HEK293 (cell line): ENCODE results near the gene TPO.

Experiments used
- CTCF ChIA-PET: fragments of 350-600 bp; formaldehyde crosslinking; extraction: SDS; loops from one replicate; lab custom pipeline; 2021; ENCODE audit warnings: antibody characterized with exemption; lab: Yijun Ruan, JAX
- POLR2A ChIA-PET: fragments of 300-600 bp; formaldehyde crosslinking; extraction: SDS; loops from one replicate; lab custom pipeline; 2020; ENCODE audit warnings: antibody characterized with exemption, inconsistent platforms; lab: Yijun Ruan, JAX
- H3K27ac ChIP-seq: fragments of 200-500 bp; sonication (Bioruptor generic); 2 replicates; pipeline ENCODE4 v1.5.1; 2014; ENCODE audit warnings: low read depth, low read length, control low read depth, inconsistent platforms; ENCODE audit errors: extremely low read depth
- H3K36me3 ChIP-seq, 2 experiments: fragments of 200-500 bp in 1 of 2; sonication (Bioruptor generic) in 1 of 2; 1 replicate in 1 of 2; 2 replicates in 1 of 2; pipeline ENCODE4 v1.5.1; 2014 to 2017; ENCODE audit warnings: inconsistent platforms in 2 of 2, low read length in 2 of 2; ENCODE audit not compliant: control insufficient read depth in 2 of 2, insufficient read depth in 1 of 2
- H3K4me1 ChIP-seq: fragments of 200-500 bp; sonication (Bioruptor generic); 2 replicates; pipeline ENCODE4 v1.5.1; 2014; ENCODE audit warnings: mild to moderate bottlenecking, low read length, inconsistent platforms; ENCODE audit not compliant: control insufficient read depth, insufficient read depth
- H3K4me3 ChIP-seq: 2 replicates; pipeline ENCODE4 v1.5.1; 2011; ENCODE audit warnings: low read depth, mild to moderate bottlenecking, control low read depth, low read length, moderate library complexity
- H3K9me3 ChIP-seq: fragments of 200-500 bp; sonication (Bioruptor generic); 2 replicates; pipeline ENCODE4 v1.5.1; 2014; ENCODE audit warnings: low read depth, low read length, inconsistent platforms; ENCODE audit not compliant: control insufficient read depth, insufficient read depth
- BCL11B ChIP-seq: fragments of 450-650 bp; formaldehyde crosslinking; IDR thresholded peaks from 2 replicates; pipeline ENCODE4 v1.5.1; 2016; ENCODE audit warnings: low read depth, missing biosample characterization, missing genetic modification characterization
- BCL6B ChIP-seq: fragments of 450-650 bp; formaldehyde crosslinking; IDR thresholded peaks from 2 replicates; pipeline ENCODE4 v1.5.1; 2017; ENCODE audit warnings: missing biosample characterization, missing genetic modification characterization
- ELK4 ChIP-seq: IDR thresholded peaks from 2 replicates; pipeline ENCODE4 v1.6.1; 2011; ENCODE audit warnings: mild to moderate bottlenecking, low read depth, low read length, borderline replicate concordance
- GLI2 ChIP-seq: fragments of 450-650 bp; formaldehyde crosslinking; IDR thresholded peaks from 2 replicates; pipeline ENCODE4; 2017; ENCODE audit warnings: missing biosample characterization, missing genetic modification characterization, low read depth, borderline replicate concordance
- YY2 ChIP-seq: fragments of 450-650 bp; formaldehyde crosslinking; IDR thresholded peaks from 2 replicates; pipeline ENCODE4 v1.5.1; 2016; ENCODE audit warnings: missing biosample characterization, missing genetic modification characterization
- ZBTB21 ChIP-seq: fragments of 450-650 bp; formaldehyde crosslinking; IDR thresholded peaks from 2 replicates; pipeline ENCODE4 v1.5.1; 2017; ENCODE audit warnings: missing biosample characterization, missing genetic modification characterization
- ZBTB44 ChIP-seq: fragments of 450-650 bp; IDR thresholded peaks from 2 replicates; pipeline ENCODE4 v1.5.1; 2018; ENCODE audit warnings: missing biosample characterization, mild to moderate bottlenecking, missing genetic modification characterization
- ZNF10 ChIP-seq: fragments of 450-650 bp; formaldehyde crosslinking; IDR thresholded peaks from 2 replicates; pipeline ENCODE4 v1.5.1; 2017; ENCODE audit warnings: missing biosample characterization, missing genetic modification characterization
- ZNF121 ChIP-seq: fragments of 450-650 bp; formaldehyde crosslinking; IDR thresholded peaks from 2 replicates; pipeline ENCODE4 v1.5.1; 2016; ENCODE audit warnings: missing biosample characterization, missing genetic modification characterization
- ZNF138 ChIP-seq: fragments of 450-650 bp; formaldehyde crosslinking; IDR thresholded peaks from 2 replicates; pipeline ENCODE4 v1.5.1; 2016; ENCODE audit warnings: missing biosample characterization, missing genetic modification characterization, borderline replicate concordance
- ZNF155 ChIP-seq: fragments of 450-650 bp; formaldehyde crosslinking; IDR thresholded peaks from 2 replicates; pipeline ENCODE4 v1.5.1; 2016; ENCODE audit warnings: missing biosample characterization, missing genetic modification characterization
- ZNF18 ChIP-seq: fragments of 450-650 bp; formaldehyde crosslinking; IDR thresholded peaks from 2 replicates; pipeline ENCODE4 v1.5.1; 2016; ENCODE audit warnings: missing biosample characterization, missing genetic modification characterization
- ZNF404 ChIP-seq: fragments of 450-650 bp; formaldehyde crosslinking; IDR thresholded peaks from 2 replicates; pipeline ENCODE4 v1.5.1; 2017; ENCODE audit warnings: missing biosample characterization, missing genetic modification characterization
- ZNF423 ChIP-seq: fragments of 450-650 bp; formaldehyde crosslinking; IDR thresholded peaks from 2 replicates; pipeline ENCODE4 v1.5.1; 2016; ENCODE audit warnings: missing biosample characterization, missing genetic modification characterization
- ZNF426 ChIP-seq: fragments of 450-650 bp; formaldehyde crosslinking; IDR thresholded peaks from 2 replicates; pipeline ENCODE4 v1.5.1; 2017; ENCODE audit warnings: missing biosample characterization, missing genetic modification characterization, mild to moderate bottlenecking, inconsistent platforms, moderate library complexity
- ZNF544 ChIP-seq: fragments of 450-650 bp; formaldehyde crosslinking; IDR thresholded peaks from 2 replicates; pipeline ENCODE4 v1.5.0; 2017; ENCODE audit warnings: missing biosample characterization, missing genetic modification characterization
- ZNF555 ChIP-seq: fragments of 450-650 bp; formaldehyde crosslinking; conservative IDR thresholded peaks from 2 replicates; pipeline ENCODE4 v1.5.1; 2017; ENCODE audit warnings: missing biosample characterization, mild to moderate bottlenecking, missing genetic modification characterization, inconsistent platforms
- ZNF560 ChIP-seq: fragments of 450-650 bp; formaldehyde crosslinking; IDR thresholded peaks from 2 replicates; pipeline ENCODE4 v1.5.1; 2017; ENCODE audit warnings: missing biosample characterization, missing genetic modification characterization, borderline replicate concordance
- ZNF707 ChIP-seq: fragments of 450-650 bp; formaldehyde crosslinking; IDR thresholded peaks from 2 replicates; pipeline ENCODE4 v1.5.1; 2016; ENCODE audit warnings: missing biosample characterization, missing genetic modification characterization
- ZNF785 ChIP-seq: fragments of 450-650 bp; formaldehyde crosslinking; IDR thresholded peaks from 2 replicates; pipeline ENCODE4 v1.5.1; 2016; ENCODE audit warnings: missing biosample characterization, missing genetic modification characterization
- ZSCAN23 ChIP-seq: fragments of 450-650 bp; formaldehyde crosslinking; IDR thresholded peaks from 2 replicates; pipeline ENCODE4 v1.5.1; 2016; ENCODE audit warnings: missing biosample characterization, missing genetic modification characterization
- ZSCAN30 ChIP-seq: fragments of 450-650 bp; IDR thresholded peaks from 2 replicates; pipeline ENCODE4 v1.5.1; 2018; ENCODE audit warnings: missing biosample characterization, mild to moderate bottlenecking, missing genetic modification characterization, moderate library complexity
- TF ChIP-seq, protein P1 (sequence below): fragments of 450-650 bp; formaldehyde crosslinking; IDR thresholded peaks from 2 replicates; pipeline ENCODE4 v1.5.1; 2016; ENCODE audit warnings: missing biosample characterization, missing genetic modification characterization
- TF ChIP-seq, protein P2 (sequence below): fragments of 450-650 bp; formaldehyde crosslinking; IDR thresholded peaks from 2 replicates; pipeline ENCODE4 v1.5.1; 2016; ENCODE audit warnings: missing biosample characterization, missing genetic modification characterization
- TF ChIP-seq, protein P3 (sequence below): fragments of 450-650 bp; formaldehyde crosslinking; IDR thresholded peaks from 2 replicates; pipeline ENCODE4 v1.5.1; 2016; ENCODE audit warnings: missing biosample characterization, missing genetic modification characterization

Gene TPO

DNA sequence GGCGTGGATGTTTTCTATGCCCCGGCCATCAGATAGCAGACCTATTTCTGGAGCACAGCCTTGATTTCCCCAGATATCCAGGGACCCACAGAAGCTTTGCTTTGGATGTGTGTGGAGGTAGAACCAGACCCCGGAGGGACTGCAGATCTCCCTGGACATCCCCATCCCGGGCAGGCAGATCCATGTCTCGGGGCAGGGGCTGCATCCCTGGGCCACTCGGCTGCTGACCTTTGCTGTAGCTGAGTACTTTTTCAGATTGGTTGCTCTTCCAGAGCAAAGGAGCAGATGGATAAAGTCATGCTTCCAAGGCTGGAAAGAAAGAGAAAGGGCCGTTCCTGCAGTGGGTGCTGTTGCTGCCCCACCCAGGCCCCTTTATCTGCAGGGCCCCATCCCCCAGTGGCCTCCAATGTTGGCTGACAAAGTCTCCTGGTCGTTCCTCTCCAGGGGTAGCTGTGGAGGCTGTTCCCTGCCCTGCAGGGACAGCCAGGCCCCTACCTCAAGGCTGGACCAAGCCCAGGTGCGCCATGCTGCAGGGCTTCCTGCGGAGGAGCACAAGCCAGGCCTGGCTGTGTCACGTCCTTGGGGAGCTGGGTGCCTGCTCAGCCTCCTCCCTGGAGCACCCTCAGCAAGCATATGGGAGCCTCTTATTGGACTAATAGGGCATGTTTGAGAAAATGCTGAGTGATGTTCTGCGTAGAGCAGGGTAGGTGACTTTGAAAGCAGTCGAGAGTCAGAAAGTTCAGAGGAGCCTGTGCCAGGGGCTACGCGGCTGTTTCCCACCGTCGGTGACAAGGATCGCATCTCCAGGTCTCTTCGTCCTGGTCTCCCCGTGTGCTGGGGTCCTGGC is 68.4 kb downstream of the TPO start:
- ChIA-PET CTCF (no interaction called here), POLR2A (no interaction called here)
- TF ChIP-seq ELK4, result no peak
- no peak for TF ChIP-seq ZBTB44 (tag by site-specific recombination)
- no peak for TF ChIP-seq ZNF555 (tag by site-specific recombination)
- no peak for TF ChIP-seq ZNF10 (tag by site-specific recombination)
- no peak for TF ChIP-seq ZNF707
- no peak for TF ChIP-seq ZNF426 (tag by site-specific recombination)
- no peak for TF ChIP-seq ZNF404 (tag by site-specific recombination)
- no peak for TF ChIP-seq ZNF18 (tag by site-specific recombination)
- TF ChIP-seq BCL6B, result no peak
- TF ChIP-seq ZNF544 (tag by site-specific recombination), result no peak
- no peak for TF ChIP-seq ZBTB21
- TF ChIP-seq ZSCAN23 (tag by site-specific recombination), result no peak
- TF ChIP-seq YY2, result no peak
- H3K36me3 ChIP-seq, result no peaks in the 10 kb centered on the region
- H3K4me3 ChIP-seq, result no peak overlapping the region
- H3K27ac ChIP-seq, result no peak overlapping the region
- H3K9me3 ChIP-seq, result no peaks in the 10 kb centered on the region
- H3K4me1 ChIP-seq, result no peaks in the 10 kb centered on the region

- ChIA-PET CTCF (interaction anchor here (0.6 kb wide), 1 partner anchor 284 kb away, joined by 6 read pairs; no protein-coding TSS in a partner anchor), POLR2A (no interaction called here)
- Histone ChIP-seq H3K9me3 (no peaks in the 10 kb centered on the region), H3K4me3 (no peak overlapping the region), H3K27ac (no peak overlapping the region), H3K36me3 (no peaks in the 10 kb centered on the region), H3K4me1 (no peaks in the 10 kb centered on the region)
- TF ChIP-seq BCL11B (tag by site-specific recombination) (no peak), ZNF121 (tag by site-specific recombination) (no peak), ZNF423 (tag by site-specific recombination) (no peak), ZSCAN30 (tag by site-specific recombination) (no peak), ZNF138 (tag by site-specific recombination) (no peak), ZNF560 (tag by site-specific recombination) (no peak), ZNF155 (tag by site-specific recombination) (no peak), GLI2 (tag by site-specific recombination) (no peak), ZNF785 (tag by site-specific recombination) (no peak)
- TF ChIP-seq, protein P1, sequence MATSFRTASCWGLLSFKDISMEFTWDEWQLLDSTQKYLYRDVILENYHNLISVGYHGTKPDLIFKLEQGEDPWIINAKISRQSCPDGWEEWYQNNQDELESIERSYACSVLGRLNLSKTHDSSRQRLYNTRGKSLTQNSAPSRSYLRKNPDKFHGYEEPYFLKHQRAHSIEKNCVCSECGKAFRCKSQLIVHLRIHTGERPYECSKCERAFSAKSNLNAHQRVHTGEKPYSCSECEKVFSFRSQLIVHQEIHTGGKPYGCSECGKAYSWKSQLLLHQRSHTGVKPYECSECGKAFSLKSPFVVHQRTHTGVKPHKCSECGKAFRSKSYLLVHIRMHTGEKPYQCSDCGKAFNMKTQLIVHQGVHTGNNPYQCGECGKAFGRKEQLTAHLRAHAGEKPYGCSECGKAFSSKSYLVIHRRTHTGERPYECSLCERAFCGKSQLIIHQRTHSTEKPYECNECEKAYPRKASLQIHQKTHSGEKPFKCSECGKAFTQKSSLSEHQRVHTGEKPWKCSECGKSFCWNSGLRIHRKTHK, result no peak
- TF ChIP-seq, protein P2, sequence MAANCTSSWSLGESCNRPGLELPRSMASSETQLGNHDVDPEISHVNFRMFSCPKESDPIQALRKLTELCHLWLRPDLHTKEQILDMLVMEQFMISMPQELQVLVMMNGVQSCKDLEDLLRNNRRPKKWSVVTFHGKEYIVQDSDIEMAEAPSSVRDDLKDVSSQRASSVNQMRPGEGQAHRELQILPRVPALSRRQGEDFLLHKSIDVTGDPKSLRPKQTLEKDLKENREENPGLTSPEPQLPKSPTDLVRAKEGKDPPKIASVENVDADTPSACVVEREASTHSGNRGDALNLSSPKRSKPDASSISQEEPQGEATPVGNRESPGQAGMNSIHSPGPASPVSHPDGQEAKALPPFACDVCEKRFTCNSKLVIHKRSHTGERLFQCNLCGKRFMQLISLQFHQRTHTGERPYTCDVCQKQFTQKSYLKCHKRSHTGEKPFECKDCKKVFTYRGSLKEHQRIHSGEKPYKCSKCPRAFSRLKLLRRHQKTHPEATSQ (tag by site-specific recombination), result no peak
- TF ChIP-seq, protein P3, sequence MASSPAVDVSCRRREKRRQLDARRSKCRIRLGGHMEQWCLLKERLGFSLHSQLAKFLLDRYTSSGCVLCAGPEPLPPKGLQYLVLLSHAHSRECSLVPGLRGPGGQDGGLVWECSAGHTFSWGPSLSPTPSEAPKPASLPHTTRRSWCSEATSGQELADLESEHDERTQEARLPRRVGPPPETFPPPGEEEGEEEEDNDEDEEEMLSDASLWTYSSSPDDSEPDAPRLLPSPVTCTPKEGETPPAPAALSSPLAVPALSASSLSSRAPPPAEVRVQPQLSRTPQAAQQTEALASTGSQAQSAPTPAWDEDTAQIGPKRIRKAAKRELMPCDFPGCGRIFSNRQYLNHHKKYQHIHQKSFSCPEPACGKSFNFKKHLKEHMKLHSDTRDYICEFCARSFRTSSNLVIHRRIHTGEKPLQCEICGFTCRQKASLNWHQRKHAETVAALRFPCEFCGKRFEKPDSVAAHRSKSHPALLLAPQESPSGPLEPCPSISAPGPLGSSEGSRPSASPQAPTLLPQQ (tag by site-specific recombination), result no peak
Observed at GRCh38 chr2:1482253-1482675, 69.0 kb downstream of the TPO start.
